GM21367 (cell line): ENCODE measurements around the gene UCN.
"Not testable (repeated sequence)": the region's sequence is repeated elsewhere in the genome, so short reads cannot be mapped to it uniquely, and the experiment has no call there.

Source experiments
- ATAC-seq: cut with Tn5 transposase; IDR thresholded peaks from one replicate; pipeline ENCODE4 v1.9.1; 2021; ENCODE audit not compliant: unreplicated experiment

The UCN gene

DNA sequence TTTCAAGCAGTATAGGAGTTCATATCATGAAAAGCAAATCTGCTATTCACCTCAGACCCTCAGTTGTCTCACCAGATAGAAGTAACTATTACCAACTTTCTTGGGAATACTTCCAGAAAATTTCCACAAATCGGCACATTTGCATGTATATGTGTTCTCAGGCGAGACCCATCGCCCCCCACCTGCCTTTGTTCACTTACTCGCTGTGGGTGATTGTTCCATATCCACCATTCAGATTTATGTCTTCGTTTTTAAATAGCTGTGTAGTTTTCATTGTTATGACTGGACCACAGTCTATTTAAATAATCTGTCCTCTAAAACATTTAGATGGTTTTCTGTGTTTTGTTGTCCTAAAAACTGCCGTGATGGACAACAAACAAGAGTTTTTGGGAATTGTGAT, 22.8 kb downstream of the UCN start:
- ATAC-seq: no peak

DNA sequence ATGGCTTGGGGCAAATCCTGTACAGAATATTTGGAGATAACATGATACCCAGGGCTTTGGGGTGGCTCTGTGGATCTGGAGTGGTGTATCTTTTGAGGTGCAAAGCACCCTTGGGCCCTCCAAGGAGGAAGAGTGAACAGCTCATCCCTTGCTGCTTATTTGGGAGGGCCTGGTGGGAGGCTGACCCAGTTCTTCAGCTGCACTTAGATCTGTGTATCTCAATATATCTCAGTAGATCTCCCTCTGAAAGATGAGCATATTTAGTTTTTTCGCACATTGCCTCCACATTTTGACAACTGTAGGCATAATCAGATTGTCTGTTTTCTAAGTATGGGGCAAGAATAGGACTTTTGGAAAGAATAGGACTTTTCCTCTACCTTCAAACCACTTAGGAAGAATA, 23.2 kb downstream of the UCN start:
- ATAC-seq: no peak

DNA sequence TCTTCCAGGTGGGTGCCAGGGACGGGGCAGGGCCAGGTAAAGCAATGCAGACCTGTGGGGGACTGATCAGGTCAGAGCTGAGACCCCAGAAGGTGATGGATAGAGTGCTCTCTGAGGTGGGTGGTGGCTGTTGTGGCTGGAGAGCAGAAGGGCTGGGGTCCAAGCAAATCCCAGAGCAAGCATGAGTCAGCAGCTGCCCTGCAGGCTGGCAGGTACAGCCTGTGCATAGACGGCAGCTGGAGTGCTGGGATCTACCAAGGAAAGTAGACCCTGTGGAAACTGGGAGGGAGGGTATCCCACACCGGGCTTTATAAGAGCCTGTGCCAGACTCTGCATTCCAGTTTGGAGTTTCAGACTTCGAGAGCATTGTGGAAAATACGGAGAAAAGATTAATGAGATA, 25.4 kb downstream of the UCN start:
- ATAC-seq: no peak

DNA sequence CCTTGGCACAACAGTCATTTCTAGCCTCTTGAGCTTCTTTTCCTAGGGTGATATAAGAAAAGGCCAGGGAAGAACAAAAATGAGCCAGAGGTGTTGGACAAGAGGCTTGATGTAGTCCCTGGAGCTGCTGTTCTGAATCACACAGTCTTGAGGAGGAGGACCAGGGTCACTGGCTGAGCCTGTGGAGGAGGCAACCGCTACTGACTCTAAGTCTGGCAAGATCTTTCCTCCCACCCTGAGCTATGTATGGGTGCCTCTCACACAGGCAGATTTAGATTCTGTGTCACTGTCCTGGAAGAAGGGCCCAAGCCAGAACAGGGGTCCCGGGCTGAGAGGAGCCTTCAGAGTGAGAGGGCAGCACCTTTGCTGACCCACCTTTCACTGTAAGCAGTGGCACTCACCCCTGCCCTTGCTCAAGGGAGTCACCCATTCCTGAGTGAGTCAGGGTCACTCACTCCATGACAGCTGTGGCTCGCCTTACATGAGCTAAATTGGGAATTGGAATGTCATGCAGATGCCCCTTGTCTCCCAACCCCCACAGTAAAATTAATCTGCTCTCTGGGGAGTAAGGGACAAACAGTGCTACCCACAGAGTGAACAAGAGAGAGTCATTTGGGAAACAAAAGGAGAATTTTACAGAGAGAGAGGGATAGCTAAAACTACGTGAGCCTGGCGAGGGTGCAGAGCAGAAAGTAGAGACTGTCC, 26.2 kb downstream of the UCN start, which contains the start of gene TRIM54:
TSS of gene TRIM54 (plus strand) at position 575 of the 705 bp plus-strand sequence. CDS start 303 bp downstream, outside the sequence.
- no peak for ATAC-seq

DNA sequence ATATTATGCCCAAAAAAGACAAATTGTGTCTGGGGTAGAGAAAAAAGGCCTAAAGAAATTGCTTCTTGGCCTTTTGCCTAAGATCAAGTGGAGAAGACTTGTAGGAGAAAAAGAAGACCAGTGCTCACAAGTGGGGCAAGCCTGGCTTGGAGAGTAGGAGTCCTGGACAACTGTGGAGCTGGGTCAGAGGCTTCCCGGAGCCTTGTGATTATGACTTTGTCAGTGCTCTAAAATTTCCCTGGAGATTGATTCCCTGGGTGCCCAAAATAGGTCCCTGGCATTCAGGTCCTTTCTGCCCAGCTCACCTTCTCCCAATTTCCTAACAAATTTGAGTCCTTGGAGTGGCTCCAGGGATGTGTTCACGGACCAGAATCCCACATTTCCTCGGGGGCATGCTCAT, 26.8 kb downstream of the UCN start:
- ATAC-seq: no peak

DNA sequence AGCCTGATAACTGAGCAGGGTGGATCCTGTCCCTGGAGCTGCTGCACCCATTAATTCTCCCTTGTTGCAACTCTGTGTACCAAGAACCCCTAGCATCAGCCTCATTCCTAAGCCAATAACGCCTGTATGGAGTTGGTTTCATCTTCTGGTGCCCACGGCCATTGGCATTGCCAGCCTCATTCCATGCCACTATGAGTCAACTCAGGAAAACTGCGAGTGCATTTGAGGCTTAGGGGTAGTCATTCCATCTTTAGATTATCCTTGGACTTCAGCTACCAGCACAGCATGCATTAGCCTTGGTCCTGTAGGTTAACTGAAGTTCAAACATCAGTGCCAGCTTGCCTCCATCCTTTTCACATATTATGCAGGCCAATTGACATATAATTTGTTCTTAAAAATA, 27.4 kb downstream of the UCN start:
- no peak for ATAC-seq

DNA sequence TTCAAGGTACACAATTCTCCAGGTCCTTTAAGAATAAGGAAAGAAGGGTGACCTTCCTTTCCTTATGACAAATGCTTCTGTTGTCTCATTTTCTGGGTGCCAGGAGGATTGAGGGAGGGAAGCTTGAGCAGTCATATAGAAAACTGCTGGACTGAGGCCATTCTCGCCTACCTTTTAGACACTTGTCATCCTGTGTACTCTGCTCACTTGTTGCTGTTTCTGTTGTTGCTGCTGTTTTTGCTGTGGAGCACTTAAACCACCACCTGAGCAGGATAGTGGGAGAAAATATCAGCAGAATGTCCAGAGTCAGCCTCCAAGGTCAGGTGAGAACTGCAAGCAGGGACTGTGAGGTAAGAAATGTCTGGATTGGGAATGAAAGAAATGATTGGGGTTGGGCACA, 30.2 kb downstream of the UCN start:
- ATAC-seq: no peak

DNA sequence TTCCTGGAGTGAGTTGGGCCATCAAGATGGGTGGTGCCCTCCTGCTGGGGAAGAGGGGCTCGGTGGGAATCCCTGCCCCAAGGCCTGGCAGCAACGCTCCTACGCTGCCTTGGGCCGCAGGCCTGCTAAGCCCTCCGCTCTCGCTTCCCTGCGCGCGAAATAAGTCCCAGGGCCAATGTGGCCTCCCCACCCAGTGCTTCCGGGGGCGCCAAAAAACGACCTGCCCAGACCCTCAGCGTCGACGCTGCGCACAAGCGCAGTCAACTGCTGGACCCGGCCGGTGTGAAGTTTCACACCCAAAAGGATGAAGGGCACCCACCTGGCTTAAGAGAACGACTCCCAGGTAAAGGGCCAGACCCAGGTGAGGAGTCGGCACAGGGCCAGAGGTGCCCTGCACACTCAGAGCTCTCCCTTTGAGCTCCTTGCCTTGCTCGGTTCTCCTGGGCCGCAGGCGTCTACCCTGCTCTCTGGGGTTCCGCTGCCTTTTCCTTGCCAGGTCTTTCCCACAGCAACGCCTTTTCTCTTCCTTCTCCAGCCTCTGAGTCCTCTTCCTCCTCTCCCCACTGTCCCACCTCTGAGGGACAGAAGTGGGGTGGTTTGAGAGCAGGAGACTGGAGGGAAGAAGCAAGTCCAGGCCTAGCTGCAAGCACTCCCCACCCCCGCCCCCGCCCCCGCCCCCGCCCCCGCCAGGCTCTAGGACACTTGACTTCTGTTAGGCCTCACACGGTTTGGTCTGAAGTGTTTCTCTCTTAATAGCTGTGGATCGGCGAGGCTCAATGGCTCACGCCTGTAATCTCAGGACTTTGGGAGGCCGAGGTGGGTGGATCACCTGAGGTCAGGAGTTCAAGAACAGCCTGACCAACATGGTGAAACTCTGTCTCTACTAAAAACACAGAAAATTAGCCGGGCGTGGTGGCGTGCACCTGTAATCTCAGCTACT, 32.8 kb downstream of the UCN start, which contains the start of gene DNAJC5G:
TSS of gene DNAJC5G (plus strand) at position 223 of the 940 bp plus-strand sequence. CDS start 1,296 bp downstream, outside the sequence.
- no peak for ATAC-seq

DNA sequence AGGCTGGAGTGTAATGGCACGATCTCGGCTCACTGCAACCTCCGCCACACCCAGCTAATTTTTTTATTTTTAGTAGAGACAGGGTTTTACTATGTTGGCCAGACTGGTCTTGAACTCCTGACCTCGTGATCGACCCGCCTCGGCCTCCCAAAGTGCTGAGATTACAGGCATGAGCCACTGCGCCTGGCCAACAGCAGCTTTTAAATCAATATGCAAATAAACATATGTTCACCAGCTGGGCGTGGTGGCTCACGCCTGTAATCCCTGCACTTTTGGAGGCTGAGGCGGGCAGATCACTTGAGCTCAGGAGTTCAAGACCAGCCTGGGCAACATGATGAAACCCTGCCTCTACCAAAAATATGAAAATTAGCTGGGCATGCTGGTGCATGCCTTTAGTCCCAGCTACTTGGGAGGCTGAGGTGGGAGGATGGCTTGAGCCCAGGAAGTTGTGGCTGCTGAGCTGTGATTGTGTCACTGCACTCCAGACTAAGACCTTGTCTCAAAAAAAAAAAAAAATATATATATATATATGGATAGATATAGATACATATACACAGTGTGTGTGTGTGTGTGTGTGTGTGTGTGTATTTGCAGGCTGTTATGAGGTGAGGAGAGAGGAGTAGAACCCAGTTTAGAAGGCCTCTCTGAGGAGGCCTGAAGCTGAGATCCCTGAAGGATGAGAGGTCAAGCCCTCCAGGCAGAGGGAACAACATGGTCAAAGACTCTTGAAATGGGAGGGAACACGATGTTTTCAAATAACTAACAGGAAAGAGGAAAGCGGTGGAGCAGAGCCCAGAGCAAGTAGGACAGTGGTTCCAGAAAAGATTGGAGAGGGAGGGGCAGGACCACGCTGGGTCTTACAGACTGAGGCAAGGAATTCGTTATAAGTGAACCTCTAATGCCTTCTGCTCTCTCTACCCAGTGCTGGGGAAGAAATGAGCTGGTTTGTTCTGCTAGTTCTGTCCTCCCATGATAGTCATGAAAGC, 35.4 kb downstream of the UCN start:
- ATAC-seq: not testable (repeated sequence)

DNA sequence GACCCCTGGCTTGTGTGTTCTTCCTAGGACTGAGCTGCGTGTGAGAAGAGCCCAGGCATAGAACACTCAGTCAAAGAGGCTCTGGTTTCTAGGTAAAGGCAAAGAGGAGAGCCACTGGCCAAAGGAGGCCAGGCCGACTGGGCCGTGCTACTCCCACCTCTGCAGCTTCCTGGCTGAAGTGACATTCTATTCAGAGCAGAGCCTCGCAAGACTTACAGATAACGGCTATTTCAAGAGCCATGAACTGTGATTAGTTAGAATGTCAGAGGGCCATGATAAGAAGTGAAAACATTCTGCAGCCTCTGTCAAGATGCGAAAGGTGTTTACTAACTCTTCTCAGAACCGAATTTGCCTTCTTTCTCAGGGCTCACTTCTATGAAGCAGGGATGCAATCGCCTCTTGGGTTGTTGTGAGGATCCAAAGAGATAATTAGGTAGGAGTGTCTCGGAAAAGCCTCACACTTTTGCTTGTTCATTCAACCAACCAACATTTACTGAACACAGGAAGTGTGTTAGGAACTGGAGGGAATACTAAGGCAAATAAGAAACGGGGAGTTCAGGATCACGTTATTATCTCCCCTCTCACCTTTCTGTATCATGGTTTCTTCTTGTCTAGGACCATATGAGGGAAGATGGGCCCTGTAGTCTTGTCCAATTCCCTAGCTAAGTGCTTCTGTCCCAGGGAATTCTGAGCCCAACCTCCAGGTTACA, 36.5 kb downstream of the UCN start:
- ATAC-seq: no peak

DNA sequence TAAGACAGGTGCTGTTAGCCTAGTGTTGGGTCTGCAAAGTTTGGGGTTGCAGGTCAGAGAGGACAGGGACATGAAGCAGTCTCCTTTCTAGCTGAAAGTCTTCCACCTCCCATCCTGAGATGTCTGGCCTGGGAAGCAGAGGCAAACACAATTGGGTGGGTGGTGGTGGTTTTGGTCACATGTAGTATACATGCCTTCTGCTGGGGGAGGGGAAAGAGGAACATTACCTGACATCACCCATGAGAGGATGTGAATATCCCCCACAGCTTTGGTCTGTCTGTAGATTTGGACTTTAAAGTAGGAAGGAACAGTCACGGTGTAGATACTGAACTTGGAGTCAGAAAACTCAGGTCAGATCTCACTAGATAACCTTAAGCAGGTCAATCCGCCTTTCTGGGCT, 37.6 kb downstream of the UCN start:
- ATAC-seq: no peak

DNA sequence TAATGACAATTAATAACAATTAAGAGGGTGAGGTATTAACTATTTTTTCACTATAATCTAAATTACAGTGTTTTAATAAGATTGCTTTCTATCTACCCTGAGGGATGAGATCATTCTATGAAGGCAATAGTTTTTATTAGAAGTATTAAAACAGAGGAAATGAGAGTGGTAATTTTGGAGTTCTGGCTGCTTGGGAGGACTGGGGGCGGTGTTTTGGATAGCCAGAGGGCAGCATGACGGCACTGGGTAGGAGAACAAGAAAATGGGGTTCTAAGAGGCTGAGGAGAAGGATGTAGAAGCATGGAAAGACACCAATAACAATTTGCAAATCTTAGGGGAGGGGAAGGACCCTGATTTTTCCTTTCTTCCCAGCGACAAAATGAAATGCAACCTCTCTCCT, 38.1 kb downstream of the UCN start:
- ATAC-seq: no peak

DNA sequence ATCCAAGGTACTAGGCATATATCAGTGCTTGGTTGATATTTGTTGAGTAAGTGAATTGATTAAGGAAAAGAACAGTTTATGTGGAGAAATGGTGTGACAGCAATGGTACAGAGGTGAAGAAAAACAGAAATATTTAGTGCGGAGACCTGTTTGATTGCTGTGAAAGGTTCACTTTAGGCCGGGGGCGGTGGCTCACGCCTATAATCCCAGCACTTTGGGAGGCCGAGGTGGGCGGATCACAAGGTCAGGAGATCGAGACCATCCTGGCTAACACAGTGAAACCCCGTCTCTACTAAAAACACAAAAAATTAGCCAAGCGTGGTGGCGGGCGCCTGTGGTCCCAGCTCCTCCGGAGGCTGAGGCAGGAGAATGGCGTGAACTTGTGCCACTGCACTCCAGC, 39.9 kb downstream of the UCN start:
- ATAC-seq: not testable (repeated sequence)

DNA sequence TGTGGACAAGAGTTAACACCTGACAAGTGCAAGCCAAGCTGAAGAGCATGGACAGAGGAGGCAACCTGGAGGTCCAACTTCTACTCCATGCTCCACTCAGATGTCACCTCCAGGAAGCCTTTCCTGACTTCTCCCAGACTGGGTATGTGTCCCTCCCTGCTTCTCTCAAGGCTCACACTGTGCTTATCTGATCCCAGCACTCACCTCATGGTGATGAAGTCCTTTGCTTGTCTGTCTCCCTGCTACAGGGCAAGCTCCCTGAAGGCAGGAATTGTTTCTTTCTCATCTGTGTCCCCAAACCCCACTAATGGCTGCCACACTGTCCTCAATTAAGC, 42.7 kb downstream of the UCN start:
- no peak for ATAC-seq

DNA sequence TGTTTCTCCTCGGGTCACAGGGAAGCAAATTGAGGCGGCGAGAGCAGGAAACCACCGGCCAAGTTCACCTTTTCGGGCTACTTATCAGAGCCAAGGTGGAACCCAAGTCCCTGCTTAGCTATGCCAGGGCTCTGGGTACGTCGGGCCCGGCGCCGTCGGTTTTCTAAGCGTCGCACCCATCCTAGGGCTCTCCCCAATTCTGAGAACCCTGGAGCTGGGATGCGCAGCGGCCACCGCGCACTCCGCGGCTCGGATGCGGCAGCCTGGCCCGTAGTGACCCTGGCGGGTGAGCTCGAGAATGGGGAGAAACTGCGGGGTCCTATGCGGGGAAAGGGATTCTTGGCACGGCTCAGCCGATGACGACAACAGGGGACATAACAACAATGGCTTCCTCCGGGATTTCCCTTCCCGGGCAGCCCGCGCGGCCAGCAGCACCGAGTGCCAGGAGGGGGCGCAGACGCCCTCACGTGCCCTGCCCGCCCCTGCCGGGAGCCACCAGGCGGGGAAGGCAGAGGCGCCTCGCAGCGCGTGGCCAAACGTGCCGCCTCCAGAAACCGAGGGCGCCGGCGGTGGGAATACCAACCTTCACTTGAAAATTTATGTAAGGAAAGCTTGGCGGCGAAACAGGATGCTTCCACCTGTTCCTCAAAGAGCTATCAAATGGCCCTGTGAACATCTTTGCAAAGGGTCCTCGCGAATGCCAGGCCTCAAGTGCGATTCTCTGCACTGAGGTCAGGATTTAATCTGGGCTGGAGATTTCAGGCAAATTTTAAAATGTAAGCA, 43.3 kb downstream of the UCN start:
- peak; percentile 48 for ATAC-seq

DNA sequence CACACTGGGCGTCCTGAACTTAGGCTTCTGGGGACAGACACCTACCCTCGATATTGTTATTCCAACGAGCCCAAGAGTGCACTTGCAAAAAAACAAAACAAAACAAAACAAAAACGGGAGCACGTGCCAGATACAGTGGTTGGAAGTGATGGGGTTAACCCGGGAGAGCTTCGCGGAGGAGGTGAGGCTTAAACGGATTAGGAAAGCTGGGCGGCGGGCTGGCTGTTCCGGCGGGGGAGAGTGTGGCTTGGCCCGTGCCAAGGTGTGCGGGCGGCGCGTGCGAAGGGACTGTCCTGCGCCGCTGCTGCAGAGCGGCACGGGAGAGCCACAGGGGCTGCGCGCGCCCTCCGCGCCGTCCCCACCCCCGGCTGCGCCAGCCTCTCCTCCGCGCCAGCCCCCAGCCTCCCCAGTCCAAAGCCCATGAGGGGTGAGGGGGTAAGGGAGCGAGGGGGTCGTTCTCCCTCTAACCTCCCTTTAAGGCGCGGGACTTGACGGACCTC, 43.9 kb downstream of the UCN start:
- ATAC-seq: no peak

DNA sequence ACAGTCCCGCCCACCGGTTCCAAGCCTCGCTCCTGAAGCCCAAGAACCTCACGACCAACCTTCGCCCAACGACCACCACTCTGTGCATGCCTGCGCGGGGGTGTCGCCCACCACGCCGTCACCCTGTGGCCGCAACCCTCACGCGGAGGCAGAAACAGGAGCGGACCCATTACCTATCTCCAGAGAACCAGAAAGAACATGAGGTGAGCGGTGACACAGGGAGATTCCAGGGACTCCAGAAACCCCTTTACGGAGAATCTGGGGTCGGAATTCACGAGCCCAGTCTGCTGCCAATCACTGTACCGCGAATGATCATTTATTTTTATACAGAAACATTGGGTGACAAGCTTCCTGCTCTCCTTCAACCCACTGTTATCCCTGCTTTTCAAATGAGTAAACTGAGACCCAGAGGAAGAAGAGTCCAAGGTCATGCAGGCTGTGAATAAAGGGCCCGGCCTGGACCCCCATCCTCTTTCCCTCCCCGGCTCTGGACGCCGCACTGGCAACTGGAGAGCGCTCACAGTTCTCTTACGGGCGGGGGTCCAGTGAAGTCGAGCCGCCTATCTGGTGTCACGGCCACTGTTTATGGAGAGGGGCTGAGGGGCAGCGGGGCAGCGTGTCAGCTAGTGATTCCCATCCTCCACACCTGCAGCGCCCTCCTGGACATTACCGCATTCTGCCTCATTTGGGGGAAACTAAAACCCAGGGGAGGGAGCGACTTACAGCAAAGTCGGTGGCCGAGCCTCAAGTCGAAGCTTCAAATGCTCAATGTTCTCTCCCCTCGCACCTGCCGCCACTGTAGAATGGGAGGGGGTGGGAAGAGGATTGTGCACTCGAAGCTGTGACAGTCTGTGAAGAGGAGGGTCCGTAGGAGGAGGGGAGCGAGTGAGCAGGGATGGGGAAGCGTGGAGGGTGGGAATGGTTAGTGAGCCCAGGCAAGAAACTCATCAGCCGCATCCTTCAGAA, 44.7 kb downstream of the UCN start:
- no peak for ATAC-seq
